Esophagus muscularis mucosa (tissue), 3 donors: Measurements from ENCODE around the gene DDX24.

ENCODE experiments used
- CTCF ChIP-seq, 3 experiments: fragments of 200-600 bp in 2 of 3; fragments of 450-650 bp in 1 of 3; sonication (generic) in 2 of 3; IDR thresholded peaks; one replicate each; pipeline ENCODE4 v1.5.1; 2017 to 2019; ENCODE audit warnings: antibody characterized with exemption in 3 of 3, mild to moderate bottlenecking in 2 of 3, moderate library complexity in 1 of 3
- POLR2A ChIP-seq: fragments of 450-650 bp; IDR thresholded peaks from one replicate; pipeline ENCODE4 v1.6.1; 2017; ENCODE audit warnings: antibody characterized with exemption, moderate library complexity, mild to moderate bottlenecking, low read depth

GRCh38 chr14:94101748-94102147 is 20.7 kb upstream of the DDX24 start:
- TF ChIP-seq CTCF (IDR thresholded peaks at IDR 0.05) (no peak), POLR2A (no peak)
